Fibroblast of peridontal ligament (primary cell): Measurements from ENCODE around the gene ITGA2.

Source experiments
- DNase-seq: peaks from one replicate; pipeline ENCODE4 v3.0.0-alpha.2; 2010; ENCODE audit errors: extremely low read depth

Gene ITGA2

DNA sequence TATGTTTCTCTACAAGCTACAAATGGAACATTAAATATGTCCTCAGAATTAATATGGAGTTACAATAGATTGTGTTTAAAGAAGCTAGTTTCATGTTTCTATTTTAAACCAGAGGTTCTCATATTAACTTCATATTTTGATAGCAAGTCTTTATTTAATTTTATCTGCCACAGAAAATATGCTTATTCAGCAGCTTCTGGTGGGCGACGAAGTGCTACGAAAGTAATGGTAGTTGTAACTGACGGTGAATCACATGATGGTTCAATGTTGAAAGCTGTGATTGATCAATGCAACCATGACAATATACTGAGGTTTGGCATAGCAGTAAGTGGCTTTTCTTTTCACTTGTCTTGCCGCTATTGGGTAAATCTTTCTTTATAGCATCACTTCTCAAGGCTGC lies 66.2 kb downstream of the ITGA2 start:
- no peak for DNase-seq

DNA sequence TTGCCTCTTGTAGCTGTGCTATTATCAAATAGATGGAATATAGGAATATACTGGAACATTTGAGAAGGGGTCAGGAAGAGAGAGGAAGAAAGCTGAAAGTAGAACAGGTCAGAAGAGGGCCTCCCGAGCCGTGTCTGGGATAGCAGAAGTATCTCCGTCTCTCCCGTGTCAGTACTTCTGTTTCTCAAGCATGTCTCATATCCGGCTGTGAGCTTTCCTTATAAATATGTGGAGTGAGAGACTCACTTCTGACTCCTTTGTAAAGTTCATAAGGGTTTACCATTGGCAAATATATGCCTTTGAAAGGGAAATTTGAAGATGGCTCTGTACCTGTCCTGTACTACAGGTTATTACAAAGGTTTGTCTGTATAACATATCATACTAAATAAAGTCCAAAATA lies 70.1 kb downstream of the ITGA2 start:
- no peak for DNase-seq

DNA sequence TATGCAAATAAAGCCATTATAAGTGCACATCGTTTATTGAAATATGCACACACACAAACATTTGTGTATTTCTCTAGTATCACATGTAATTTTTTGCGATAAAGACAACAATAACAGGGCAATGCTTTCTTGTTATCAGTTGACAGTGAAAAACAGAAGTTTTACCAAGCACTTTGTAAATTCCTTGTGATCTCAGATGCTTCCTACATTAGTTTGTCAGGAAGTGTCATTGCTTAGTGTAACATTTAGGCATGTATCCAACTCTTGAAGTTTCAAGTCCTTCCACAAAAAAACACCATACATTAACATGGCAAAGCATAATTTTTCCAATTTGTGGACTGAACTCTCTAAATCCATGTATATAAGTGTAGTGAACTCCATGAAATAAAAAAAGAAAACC lies 74.0 kb downstream of the ITGA2 start:
- DNase-seq, result no peak

DNA sequence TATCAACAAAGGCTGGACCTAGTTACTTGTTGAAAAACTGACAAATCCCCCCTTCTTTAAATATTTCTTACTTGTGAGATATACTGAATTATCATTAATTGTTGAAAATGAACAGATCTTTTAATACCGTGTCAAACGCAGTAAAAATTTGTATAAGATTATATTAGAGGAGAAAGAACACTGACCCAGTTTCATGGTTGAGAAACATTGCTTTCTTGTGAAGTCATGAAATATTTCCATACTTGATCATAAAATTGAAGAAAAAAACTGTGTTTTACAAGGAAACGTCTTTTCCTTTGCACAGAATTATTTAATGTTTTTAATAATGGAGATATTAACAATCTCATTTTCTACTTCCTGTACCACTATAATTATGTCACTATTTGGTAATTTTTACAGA lies 74.6 kb downstream of the ITGA2 start:
- DNase-seq, result no peak

DNA sequence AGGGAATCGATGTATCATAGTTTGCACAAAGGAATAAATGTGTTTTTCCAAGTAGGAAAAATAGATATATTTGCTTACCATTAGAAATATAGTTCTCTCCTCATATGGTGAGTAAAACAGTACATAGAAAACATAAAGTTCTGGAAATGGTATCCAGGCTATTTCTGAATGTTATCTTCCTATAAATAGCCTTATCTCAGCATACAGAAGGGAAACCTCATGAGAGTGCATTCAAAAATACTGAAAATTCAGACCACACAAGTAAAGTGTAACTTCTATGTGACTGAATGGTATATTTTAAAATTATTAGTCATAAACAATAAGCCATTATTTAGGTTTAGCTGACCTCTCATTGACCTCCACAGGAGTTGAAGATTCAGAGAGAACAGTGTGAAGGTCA lies 76.9 kb downstream of the ITGA2 start:
- DNase-seq, result no peak

DNA sequence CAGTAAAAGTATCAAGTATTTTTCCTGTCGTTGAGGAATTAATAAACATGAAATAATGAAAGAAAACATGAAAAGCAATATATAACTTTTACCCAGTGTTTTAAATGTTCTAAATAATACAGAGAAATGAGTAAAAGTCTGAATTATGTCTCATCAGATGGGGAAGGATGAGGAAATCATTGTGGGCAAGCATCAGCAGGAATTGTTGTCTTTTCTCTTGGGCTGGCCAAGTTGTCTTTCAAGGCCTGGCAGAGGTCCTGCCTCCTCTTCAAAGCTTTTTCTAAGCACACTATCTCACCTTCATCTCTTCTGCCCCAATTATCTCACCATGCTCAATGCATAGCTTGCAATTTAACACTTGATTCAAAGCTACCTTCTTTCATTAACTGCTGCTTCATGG lies 78.5 kb downstream of the ITGA2 start:
- peak; percentile 46 for DNase-seq

DNA sequence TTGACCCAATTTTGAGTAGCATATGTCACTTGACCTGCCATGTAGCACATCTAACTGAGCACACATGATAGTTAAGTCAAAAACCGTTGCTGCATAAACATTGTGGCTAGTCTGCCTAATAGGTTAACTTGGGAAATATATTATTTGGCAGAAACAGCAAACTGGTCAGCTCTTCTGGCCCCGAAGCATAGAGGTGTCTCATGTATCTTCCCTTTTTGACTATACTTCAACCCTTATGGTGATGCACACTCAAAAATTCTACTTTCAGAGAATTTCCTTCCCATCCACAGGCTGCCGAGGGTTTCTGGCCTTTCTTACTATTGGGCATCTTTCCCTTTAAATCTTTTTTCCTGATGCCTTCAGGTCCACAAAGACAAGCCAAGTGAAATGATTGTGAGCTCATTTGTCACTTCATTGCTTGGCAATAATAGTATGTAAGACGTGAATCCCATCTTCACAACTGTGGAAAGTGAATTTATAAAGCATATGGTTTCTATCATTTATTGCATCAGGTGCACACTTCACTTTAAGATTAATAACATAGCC lies 79.2 kb downstream of the ITGA2 start:
- DNase-seq, result no peak

DNA sequence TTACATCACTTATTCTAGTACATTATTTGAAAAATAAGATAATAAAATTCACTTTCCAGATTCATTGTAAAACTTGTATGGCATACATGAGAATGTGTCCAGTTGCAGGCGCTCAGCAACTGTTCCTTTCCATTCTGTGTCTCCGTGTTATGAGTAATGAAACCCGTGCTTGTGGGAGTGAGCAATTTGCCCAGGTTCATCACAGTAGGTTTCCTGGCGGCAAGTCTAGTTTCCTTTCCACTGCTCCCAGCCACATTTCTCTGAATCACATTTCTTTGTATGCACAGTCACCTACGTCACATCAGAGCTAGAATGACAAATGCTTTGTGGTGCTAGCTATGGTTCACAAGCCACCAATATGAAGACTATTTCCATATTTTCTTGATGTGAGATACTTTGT lies 80.5 kb downstream of the ITGA2 start:
- peak; percentile 47 for DNase-seq

DNA sequence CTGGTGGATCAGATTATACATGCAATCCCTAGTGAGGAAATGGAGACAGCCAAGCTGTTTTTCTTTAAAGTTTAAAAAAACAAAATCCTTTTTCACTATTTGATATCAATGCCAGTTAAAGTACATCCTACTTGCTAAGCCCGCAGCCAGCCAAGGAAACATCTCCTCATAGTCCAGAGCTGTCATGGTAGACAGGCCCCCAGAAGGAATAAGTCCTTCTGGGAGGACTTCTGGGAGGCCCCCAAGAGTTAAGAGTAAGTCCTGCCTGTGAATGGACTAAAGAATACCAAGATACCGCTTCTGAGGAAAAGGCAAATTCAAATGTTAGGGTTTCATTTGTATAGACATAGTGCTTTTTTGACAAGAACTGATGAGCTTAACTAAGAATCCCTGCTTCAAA lies 82.1 kb downstream of the ITGA2 start:
- DNase-seq, result peak; percentile 18

DNA sequence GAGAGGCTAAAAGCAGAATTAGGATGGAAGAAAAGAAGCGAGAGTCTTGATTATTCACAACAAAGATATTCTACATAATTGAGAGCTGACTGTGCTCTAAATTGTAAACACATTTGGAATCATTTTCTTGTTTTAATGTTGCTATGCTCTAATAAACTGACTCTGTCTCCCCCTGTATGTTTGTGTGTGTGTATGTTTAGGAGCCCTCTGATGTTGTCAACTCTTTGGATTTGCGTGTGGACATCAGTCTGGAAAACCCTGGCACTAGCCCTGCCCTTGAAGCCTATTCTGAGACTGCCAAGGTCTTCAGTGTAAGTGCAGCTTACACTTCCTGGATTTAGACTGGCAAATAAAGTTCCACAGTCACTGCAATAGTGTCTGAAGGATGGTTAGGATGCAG lies 82.6 kb downstream of the ITGA2 start:
- DNase-seq, result peak; percentile 70

DNA sequence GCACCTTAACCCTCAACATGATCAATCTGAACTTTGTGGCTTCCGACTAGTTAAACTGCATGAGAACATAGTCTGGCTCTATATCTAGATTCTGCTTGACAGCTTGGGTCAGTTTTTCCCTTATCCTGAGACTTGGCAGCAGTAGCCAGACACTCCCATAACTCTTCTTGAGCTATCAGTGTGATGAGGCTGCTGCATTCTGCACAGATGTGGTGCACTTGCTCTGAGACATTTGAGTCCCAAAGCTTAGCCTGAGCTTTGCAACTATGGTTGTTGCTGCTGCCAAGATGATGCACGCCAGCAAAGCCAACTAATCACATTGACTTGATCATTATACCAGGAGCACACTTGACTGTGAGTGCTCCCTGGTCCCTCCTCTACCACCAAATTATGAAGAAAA lies 84.2 kb downstream of the ITGA2 start:
- DNase-seq, result peak; percentile 23

DNA sequence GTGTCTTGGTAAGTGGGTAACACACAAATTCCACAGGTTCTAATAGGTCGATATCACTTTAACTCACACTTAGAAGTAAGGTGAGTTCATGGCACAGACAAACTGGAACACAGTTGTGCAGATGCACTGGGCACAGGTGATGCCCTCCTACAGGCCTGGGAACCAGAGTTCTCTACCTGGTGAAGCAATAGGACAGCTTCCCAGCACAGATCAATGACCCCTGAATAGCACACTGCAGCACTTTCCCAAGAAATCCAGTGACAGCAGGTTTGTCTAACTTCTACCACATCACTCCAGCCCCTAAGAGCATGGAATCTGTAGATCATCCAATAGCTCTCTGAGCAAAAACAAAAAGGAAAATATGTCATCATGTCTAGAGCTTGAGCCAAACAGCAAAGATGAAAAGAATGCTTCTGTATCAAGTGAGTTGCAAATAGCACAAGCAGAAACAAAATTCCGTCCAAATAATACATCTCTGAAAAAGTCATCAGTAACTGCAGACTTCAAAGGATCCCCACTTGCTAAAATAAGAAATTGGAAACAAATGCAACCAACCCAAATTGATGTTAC lies 86.9 kb downstream of the ITGA2 start:
- no peak for DNase-seq

DNA sequence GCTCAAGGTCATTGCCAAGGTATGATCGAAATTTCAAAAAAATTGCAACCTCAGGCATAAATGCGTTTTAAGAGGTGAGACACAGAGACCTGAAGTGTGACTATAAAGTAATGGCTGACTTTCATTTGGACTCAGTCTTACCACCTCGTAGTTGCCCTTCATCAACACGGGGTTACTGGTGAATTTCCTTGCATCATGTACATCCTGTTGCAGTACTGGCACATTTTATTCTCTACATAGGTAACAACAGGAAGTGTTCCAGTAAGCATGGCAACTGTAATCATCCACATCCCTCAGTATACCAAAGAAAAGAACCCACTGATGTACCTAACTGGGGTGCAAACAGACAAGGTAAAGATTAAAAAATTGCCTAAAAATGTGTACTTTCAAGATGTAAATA lies 91.1 kb downstream of the ITGA2 start:
- no peak for DNase-seq

DNA sequence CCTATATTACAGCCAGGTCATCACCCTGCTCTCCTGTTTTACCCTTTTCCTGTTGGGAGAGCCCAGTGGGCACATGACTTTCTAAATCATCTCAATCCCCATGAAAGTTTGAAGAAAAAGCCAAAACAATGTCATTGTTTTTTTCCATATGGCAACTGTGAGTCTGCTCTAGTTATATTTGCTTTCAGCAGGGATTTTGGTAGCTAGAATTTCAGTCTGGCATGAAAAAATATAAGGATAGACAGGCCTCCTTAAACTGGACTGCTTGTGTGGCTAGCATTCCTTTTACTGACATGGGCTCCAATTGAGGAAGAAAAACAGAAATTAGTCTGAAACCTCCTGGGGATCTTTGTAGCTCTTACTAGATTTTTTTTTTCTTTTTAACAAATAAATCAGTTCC lies 94.8 kb downstream of the ITGA2 start:
- DNase-seq, result no peak

DNA sequence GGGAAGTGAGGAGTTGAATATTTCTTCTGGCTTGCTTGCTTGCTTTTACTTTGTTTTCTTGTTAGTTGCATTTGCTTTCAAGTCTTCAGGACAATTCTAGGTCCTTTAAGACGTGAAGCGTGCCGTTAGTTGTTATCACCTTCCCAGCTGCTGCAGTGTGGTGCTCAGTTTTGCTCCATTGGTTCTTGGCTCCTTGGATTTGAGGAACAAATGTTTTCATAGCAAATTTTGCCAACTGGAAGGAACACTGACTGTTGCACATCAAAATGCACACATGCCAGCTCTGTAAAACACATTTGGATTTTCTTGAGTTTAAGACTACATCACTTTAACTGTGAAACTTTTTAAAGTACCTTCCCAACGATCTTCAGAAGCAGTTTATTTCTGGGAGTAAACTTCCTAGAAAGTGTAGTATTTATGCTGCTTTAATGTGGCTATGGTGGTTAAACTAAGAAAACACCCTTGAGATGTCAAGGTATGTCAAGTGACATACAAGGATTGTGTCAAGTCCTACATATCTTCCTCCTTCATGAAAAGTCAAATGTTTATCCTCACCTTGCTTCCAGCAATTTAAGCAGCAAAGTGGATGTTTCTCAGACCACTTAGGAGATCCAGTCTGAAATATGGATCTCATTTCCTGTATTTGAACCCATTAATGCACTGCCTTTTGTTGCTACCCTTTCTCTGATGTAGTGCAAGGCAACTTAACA lies 95.5 kb downstream of the ITGA2 start:
- DNase-seq, result no peak

DNA sequence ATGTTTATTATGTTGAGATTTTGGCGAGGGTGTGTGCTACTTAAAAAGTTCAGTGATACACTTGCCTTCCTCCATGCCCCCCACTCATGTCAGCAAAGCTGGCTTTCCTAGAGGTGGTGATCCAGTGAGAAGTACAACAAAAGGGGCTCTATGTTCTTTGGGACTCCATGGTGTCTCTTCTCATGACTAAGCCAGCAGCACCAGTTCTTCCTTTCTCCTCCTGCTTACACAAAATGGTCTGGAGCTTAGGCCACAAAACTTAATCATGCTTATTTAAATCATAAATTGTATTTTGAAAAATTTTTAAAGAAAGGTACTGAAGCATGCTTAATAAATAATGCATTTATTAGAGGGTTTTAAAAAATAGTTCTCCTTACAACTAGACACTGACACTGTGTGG lies 98.0 kb downstream of the ITGA2 start:
- DNase-seq, result no peak

DNA sequence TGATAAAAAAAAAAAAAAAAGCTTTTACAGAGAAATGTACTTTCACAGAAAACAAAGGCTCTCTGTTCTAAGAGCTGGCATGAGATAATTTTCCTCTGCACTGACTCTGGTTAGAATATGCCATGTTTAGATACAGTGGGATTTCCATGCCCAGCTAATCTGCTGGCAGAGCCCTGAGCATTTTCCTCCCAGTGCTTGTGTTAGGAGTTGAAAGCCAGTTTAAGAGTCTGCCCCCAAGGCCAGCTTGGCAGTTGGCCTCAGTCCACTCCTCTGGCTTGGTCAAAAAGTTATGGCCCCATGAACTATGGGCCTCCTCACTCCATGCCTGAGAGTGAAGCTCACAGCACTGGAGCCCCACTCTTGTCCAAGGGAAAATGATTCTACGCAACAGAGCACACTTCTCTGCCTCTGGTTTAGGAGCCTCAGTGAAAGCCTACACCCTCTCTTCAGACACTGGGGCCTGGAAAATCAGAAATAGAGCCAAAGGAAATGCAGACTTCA lies 98.5 kb downstream of the ITGA2 start:
- DNase-seq, result no peak

DNA sequence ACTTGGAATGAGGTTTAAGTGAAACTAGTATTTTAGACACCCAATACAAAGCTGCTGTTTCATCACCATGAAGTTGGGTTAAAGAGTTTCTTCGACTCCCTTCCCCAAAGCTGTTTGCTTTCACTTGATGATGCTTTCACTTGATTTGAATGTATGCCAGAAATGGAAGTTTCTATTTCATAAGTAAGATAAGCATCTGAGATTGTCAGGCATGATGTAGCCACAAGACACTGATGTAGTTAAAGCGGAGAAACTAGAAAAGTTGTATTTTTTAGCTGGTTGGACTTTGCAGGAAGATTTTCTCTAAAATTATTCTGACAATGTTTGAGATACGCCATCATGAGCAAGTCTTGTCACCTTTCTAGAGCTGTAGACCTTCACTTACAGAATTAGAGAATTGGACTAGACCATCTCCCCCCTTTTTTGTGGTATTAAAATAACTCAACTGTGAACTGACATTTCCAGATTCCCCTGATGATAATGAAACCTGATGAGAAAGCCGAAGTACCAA lies 100.4 kb downstream of the ITGA2 start:
- peak; percentile 52 for DNase-seq

DNA sequence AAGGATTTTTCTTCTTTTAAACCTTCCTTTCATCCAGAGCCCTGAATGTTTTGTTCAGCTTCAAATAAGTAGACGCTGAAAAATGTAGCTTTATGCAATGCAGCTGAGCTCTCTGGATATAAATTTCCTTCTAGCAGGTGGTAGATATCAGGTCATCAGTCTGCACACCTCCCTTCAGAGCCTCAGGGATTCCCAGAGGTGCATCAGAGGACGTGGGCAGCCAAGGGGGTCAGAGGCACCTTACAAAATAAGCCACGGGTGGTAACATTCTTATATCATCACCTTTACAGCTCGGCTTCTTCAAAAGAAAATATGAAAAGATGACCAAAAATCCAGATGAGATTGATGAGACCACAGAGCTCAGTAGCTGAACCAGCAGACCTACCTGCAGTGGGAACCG lies 101.1 kb downstream of the ITGA2 start:
- DNase-seq, result no peak

DNA sequence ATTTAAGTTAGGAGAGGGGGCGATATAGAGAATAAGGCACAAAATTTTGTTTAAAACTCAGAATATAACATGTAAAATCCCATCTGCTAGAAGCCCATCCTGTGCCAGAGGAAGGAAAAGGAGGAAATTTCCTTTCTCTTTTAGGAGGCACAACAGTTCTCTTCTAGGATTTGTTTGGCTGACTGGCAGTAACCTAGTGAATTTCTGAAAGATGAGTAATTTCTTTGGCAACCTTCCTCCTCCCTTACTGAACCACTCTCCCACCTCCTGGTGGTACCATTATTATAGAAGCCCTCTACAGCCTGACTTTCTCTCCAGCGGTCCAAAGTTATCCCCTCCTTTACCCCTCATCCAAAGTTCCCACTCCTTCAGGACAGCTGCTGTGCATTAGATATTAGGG lies 102.1 kb downstream of the ITGA2 start:
- peak; percentile 74 for DNase-seq

DNA sequence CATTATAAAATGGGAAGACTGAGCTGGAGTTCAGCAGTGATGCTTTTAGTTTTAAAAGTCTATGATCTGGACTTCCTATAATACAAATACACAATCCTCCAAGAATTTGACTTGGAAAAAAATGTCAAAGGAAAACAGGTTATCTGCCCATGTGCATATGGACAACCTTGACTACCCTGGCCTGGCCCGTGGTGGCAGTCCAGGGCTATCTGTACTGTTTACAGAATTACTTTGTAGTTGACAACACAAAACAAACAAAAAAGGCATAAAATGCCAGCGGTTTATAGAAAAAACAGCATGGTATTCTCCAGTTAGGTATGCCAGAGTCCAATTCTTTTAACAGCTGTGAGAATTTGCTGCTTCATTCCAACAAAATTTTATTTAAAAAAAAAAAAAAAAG lies 103.1 kb downstream of the ITGA2 start:
- no peak for DNase-seq

DNA sequence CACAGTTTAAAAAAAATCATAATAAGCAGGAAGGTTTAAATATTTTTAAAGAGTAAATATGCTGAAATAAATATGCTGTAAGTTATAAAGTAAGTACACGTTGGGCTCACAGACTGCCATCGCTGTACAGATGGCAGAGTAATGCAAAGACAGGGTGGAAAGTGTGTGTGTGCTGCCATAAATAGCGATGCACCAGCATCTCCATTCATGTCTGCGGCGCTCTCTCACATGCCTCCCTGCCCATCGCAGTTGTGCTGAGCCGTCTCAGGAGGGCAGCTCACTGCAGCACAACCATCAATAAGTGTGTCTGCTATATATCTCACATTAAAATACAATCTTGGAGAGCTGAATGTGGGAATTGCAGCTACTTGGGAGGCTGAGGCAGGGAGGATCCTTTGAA lies 106.1 kb downstream of the ITGA2 start:
- no peak for DNase-seq

DNA sequence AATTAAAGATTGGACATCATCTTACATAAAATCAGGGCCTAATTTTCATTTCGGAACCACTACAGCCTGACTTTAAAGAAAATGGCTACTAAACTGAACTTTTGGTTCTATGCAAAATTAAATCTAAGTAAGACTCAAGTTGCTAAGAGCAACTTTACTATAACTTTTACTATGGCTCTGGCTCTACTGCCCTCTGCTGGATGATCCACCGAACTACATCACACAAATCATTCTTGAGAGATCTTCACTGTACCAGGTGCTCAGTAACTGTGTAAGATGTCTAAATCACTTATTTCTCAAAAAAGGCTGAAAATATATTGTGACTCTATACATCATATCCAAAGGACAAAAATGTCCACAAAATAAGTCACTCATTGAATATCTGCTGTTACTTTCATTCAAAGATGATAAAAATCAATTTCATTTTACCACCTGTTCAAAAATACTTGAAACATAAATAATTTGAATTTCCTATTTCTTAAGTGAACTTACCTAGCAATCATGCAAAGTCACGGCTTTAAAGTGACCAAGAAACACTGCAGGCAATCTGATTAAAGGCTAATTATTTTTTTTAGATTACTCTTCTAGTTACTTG lies 106.9 kb downstream of the ITGA2 start:
- DNase-seq, result peak; percentile 85
